K562 (cell line): Measurements from ENCODE around the gene USP15. TPM values are rescaled to one million over a fixed set of nuclear protein-coding genes. Genes with fewer than 3 reads are reported as not detected.
A peak's percentile ranks its signal among the peaks of the same experiment; 100 is the strongest.

ENCODE experiments used
- GATAD2B ChIP-seq: fragments of 450-650 bp; IDR thresholded peaks from 2 replicates; pipeline ENCODE4 v1.6.1; 2017; ENCODE audit warnings: mild to moderate bottlenecking, borderline replicate concordance
- GTF2E2 ChIP-seq: fragments of 200-800 bp; sonication (Bioruptor generic); IDR thresholded peaks from 2 replicates; pipeline ENCODE4 v1.6.1; 2016; ENCODE audit warnings: missing genetic modification characterization, missing compliant biosample characterization
- HNRNPK ChIP-seq: fragments of 200-400 bp; formaldehyde crosslinking; IDR thresholded peaks from one replicate; pipeline ENCODE4 v1.6.1; 2018; ENCODE audit warnings: mild to moderate bottlenecking, low read depth, low read length; ENCODE audit not compliant: poor library complexity, severe bottlenecking
- KDM2B ChIP-seq: fragments of 250-450 bp; sonication (Bioruptor Pico); IDR thresholded peaks from 2 replicates; pipeline ENCODE4 v1.8.0; 2021; ENCODE audit warnings: mild to moderate bottlenecking, moderate library complexity
- KHSRP ChIP-seq: fragments of 450-650 bp; IDR thresholded peaks from 2 replicates; pipeline ENCODE4 v1.6.1; 2017
- L3MBTL2 ChIP-seq: fragments of 450-650 bp; IDR thresholded peaks from 2 replicates; pipeline ENCODE4 v1.6.1; 2016; ENCODE audit warnings: mild to moderate bottlenecking, moderate library complexity
- MCM2 ChIP-seq: fragments of 450-650 bp; IDR thresholded peaks from 2 replicates; pipeline ENCODE4 v1.6.1; 2017; ENCODE audit warnings: low read depth, mild to moderate bottlenecking
- NFE2L1 ChIP-seq: fragments of 450-650 bp; IDR thresholded peaks from 2 replicates; pipeline ENCODE4 v1.6.1; 2016; ENCODE audit warnings: missing genetic modification characterization, low read depth, mild to moderate bottlenecking, missing compliant biosample characterization, moderate library complexity, borderline replicate concordance
- NR2F6 ChIP-seq: fragments of 450-650 bp; formaldehyde crosslinking; IDR thresholded peaks from 2 replicates; pipeline ENCODE4 v1.4.0; 2020; ENCODE audit warnings: mild to moderate bottlenecking
- PHTF2 ChIP-seq: fragments of 250-450 bp; sonication (Bioruptor Pico); IDR thresholded peaks from 2 replicates; pipeline ENCODE4 v1.5.0; 2021; ENCODE audit warnings: mild to moderate bottlenecking
- PYGO2 ChIP-seq: fragments of 450-650 bp; IDR thresholded peaks from 2 replicates; pipeline ENCODE4 v1.6.1; 2016; ENCODE audit warnings: mild to moderate bottlenecking, missing genetic modification characterization, moderate library complexity, missing compliant biosample characterization
- RAD51 ChIP-seq: fragments of 450-650 bp; IDR thresholded peaks from 2 replicates; pipeline ENCODE4 v1.7.1; 2016; ENCODE audit warnings: low read depth, mild to moderate bottlenecking, borderline replicate concordance
- polyA plus RNA-seq, 8 experiments: library from polyadenylated mRNA; depleted of rRNA in 4 of 8; stranded (reverse) in 5 of 8; unstranded in 3 of 8; fragments of >200 nt; fragmentation: Nextera tagmentation in 2 of 8; fragmentation: Illumina TruSeq in 1 of 8; extraction: Ambion mirVana in 2 of 8; extraction: Trizol in 1 of 8; gene quantifications; 2 replicates each; pipeline versions ENCODE4 v1.2.1 to v1.2.3, GENCODE V29; 2011 to 2014; ENCODE audit warnings: inconsistent platforms in 1 of 8, missing spikeins in 1 of 8
- total RNA-seq, 7 experiments: library from RNA; depleted of rRNA in 6 of 7; stranded (reverse); fragments of >200 nt in 6 of 7; fragmentation: Illumina TruSeq in 2 of 7; extraction: Trizol in 2 of 7; gene quantifications; 2 replicates each; pipeline versions ENCODE4 v1.2.1 to v1.2.3, GENCODE V29; 2011 to 2021; ENCODE audit warnings: low replicate concordance in 1 of 7
- TF ChIP-seq, protein P1 (sequence below), 2 experiments: IDR thresholded peaks; 2 replicates each; pipeline ENCODE4 v1.6.1; 2012; ENCODE audit warnings: improper control_type of control experiment in 2 of 2, low read depth in 2 of 2, low read length in 2 of 2, borderline replicate concordance in 1 of 2
- TF ChIP-seq, protein P2 (sequence below): IDR thresholded peaks from 2 replicates; pipeline ENCODE4 v1.6.1; 2011; ENCODE audit not compliant: insufficient read length; ENCODE audit errors: extremely low read depth
- TF ChIP-seq, protein P3 (sequence below), 2 experiments: fragments of 450-650 bp in 1 of 2; sonication (generic) in 1 of 2; formaldehyde crosslinking in 1 of 2; IDR thresholded peaks; 2 replicates each; pipeline versions ENCODE4 v1.7.1 to v1.9.0; 2016 to 2022; ENCODE audit warnings: inconsistent platforms in 1 of 2, mild to moderate bottlenecking in 1 of 2, missing genetic modification reagents in 1 of 2

The USP15 gene
- total and polyA plus RNA-seq, 9 of the 15 experiments (the other 6 are each of a cell fraction or from before 2014, with no cell fraction given): 140 to 272 (median 182) TPM

DNA sequence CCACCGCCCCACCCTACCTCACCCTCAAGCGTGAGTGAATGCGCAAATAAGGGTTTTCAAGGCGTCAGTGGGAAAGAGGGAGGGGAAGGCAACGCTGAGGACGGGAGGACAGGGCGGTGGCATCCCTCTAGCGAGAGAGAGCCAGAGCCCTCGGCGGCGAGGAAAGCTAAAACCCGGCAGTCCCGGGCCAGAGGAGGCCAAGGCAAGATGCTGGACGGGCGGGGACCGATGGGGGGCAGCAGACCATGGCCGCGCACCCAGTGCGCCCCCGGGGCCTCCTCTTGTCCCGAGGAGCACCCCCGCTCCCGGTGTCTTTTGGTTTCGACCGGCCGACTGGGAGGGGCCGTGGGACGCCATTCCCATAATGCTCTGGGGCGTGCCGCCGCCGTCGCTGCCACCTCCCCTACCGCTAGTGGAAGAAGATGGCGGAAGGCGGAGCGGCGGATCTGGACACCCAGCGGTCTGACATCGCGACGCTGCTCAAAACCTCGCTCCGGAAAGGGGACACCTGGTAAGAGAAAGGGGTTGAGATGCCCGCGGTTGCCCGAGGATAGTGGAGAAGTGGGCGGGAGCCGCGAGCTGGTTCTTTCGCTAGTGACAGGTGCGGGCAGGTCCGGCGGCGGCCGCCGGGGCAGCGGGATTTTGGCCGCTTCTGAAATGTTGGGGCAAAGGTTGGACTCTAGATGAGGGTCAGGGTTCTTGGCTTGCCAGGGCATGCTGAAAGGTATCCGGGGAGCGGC lies at the start of gene USP15 (continued):
- TF ChIP-seq, protein P1, sequence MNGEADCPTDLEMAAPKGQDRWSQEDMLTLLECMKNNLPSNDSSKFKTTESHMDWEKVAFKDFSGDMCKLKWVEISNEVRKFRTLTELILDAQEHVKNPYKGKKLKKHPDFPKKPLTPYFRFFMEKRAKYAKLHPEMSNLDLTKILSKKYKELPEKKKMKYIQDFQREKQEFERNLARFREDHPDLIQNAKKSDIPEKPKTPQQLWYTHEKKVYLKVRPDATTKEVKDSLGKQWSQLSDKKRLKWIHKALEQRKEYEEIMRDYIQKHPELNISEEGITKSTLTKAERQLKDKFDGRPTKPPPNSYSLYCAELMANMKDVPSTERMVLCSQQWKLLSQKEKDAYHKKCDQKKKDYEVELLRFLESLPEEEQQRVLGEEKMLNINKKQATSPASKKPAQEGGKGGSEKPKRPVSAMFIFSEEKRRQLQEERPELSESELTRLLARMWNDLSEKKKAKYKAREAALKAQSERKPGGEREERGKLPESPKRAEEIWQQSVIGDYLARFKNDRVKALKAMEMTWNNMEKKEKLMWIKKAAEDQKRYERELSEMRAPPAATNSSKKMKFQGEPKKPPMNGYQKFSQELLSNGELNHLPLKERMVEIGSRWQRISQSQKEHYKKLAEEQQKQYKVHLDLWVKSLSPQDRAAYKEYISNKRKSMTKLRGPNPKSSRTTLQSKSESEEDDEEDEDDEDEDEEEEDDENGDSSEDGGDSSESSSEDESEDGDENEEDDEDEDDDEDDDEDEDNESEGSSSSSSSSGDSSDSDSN (IDR thresholded peaks at IDR 0.05; ENCODE audit: borderline replicate concordance in 1 of 2, low read depth in 2 of 2, low read length in 2 of 2): peak in 1 of 2 experiments; percentile 83; a peak in 1 of 4 replicates
- TF ChIP-seq, protein P2, sequence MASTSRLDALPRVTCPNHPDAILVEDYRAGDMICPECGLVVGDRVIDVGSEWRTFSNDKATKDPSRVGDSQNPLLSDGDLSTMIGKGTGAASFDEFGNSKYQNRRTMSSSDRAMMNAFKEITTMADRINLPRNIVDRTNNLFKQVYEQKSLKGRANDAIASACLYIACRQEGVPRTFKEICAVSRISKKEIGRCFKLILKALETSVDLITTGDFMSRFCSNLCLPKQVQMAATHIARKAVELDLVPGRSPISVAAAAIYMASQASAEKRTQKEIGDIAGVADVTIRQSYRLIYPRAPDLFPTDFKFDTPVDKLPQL: no peak
- TF ChIP-seq GATAD2B: no peak
- peak; percentile 6; the same call in 1 of the 2 replicates for TF ChIP-seq GTF2E2 (tag)
- no peak for TF ChIP-seq PYGO2 (tag)
- TF ChIP-seq KHSRP: no peak
- no peak for TF ChIP-seq NR2F6
- no peak; the same call in 1 of the 2 replicates for TF ChIP-seq RAD51
- TF ChIP-seq HNRNPK: no peak
- TF ChIP-seq KDM2B (CRISPR knock-in tag): 0 out of 2 replicates have a peak, but pooled peaks have one; percentile 47
- no peak for TF ChIP-seq MCM2
- no peak for TF ChIP-seq NFE2L1 (tag)
- TF ChIP-seq, protein P3, sequence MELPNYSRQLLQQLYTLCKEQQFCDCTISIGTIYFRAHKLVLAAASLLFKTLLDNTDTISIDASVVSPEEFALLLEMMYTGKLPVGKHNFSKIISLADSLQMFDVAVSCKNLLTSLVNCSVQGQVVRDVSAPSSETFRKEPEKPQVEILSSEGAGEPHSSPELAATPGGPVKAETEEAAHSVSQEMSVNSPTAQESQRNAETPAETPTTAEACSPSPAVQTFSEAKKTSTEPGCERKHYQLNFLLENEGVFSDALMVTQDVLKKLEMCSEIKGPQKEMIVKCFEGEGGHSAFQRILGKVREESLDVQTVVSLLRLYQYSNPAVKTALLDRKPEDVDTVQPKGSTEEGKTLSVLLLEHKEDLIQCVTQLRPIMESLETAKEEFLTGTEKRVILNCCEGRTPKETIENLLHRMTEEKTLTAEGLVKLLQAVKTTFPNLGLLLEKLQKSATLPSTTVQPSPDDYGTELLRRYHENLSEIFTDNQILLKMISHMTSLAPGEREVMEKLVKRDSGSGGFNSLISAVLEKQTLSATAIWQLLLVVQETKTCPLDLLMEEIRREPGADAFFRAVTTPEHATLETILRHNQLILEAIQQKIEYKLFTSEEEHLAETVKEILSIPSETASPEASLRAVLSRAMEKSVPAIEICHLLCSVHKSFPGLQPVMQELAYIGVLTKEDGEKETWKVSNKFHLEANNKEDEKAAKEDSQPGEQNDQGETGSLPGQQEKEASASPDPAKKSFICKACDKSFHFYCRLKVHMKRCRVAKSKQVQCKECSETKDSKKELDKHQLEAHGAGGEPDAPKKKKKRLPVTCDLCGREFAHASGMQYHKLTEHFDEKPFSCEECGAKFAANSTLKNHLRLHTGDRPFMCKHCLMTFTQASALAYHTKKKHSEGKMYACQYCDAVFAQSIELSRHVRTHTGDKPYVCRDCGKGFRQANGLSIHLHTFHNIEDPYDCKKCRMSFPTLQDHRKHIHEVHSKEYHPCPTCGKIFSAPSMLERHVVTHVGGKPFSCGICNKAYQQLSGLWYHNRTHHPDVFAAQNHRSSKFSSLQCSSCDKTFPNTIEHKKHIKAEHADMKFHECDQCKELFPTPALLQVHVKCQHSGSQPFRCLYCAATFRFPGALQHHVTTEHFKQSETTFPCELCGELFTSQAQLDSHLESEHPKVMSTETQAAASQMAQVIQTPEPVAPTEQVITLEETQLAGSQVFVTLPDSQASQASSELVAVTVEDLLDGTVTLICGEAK (IDR thresholded peaks at IDR 0.05): 0 out of 2 replicates have a peak, but pooled peaks have one; percentile 13
- TF ChIP-seq, protein P3 (CRISPR knock-in tag; IDR thresholded peaks at IDR 0.05): no peak
- TF ChIP-seq PHTF2 (CRISPR knock-in tag): no peak
- TF ChIP-seq L3MBTL2: peak; percentile 11; the same call in 1 of the 2 replicates
